ENCODE results near the gene CEBPA.

- TF ChIP-seq EP300 (IDR thresholded peaks at IDR 0.05; ENCODE audit: borderline replicate concordance) (no peak), MAX (IDR thresholded peaks at IDR 0.05) (no peak), REST (IDR thresholded peaks at IDR 0.05; ENCODE audit: low read depth) (no peak), EGR1 (IDR thresholded peaks at IDR 0.05) (no peak), CREB1 (IDR thresholded peaks at IDR 0.05; ENCODE audit: low read depth) (no peak), TAF1 (IDR thresholded peaks at IDR 0.05; ENCODE audit: low read depth) (no peak), TEAD4 (IDR thresholded peaks at IDR 0.05) (no peak), RAD21 (IDR thresholded peaks at IDR 0.05; ENCODE audit: low read depth) (no peak), CEBPB (IDR thresholded peaks at IDR 0.05) (no peak), YY1 (IDR thresholded peaks at IDR 0.05; ENCODE audit: low read depth) (no peak)
Observed at GRCh38 chr19:33349319-33350289, 47.3 kb upstream of the CEBPA start.

All from Ishikawa (cell line).